GM12874 (cell line): Measurements from ENCODE around the gene GHRL.

Experiments
- CTCF ChIP-seq: IDR thresholded peaks from 2 replicates; pipeline ENCODE4 v1.5.1; 2011; ENCODE audit warnings: low read depth, mild to moderate bottlenecking, control low read depth, low read length, moderate library complexity; ENCODE audit not compliant: insufficient read depth

Gene GHRL

DNA sequence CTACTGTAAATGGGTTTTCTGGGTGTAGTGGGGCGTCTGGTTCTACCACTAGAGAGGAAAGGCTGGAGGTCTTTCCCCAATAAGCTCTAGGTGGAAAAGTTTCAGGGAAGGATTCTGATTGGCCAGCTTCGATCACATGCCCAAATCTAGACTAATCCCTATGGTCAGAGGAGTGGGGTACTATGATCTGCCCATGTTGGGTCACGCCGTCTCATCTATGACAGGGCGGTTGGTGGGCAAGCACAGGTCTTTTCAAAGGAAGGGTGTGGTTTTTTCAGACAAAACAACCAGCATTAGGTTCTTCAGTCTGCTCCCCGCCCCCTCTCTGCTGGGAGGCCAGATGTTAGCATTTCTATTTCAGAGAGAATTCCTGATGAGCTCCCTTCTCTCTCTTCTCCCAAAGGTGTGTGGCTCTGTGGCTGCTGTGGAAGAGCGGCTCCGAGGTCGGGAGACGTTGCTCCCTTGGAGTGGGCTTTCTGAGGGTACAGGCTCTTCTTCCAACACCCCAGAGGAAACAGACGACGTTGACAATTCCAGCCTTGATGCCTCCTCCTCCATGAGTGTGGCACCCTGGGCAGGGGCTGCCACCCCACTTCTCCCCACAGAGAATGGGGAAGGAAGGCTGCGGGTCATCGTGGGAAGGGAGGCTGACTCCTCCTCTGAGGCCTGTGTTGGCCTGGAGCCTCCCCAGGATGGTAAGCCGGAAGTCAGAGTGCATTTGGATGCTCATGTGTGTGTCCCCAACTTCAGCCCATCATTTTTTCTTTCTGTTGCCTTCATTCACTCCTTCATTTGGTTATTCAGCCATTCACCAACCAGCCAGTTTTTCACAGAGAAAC lies 54.2 kb downstream of the GHRL start:
- TF ChIP-seq CTCF, result no peak
